Prostate gland (tissue), 2 donors: Measurements from ENCODE around the gene ALG14. TPM values are rescaled to one million over a fixed set of nuclear protein-coding genes. Genes with fewer than 3 reads are reported as not detected.
A peak's percentile ranks its signal among the peaks of the same experiment; 100 is the strongest.

ENCODE experiments used
- DNase-seq: peaks from one replicate; pipeline ENCODE4 v3.0.0-alpha.2; 2019; ENCODE audit warnings: low spot score
- H3K27ac ChIP-seq, 2 donors: fragments of 200-600 bp; sonication (generic); 2 replicates each; pipeline ENCODE4 v1.5.1; 2017 to 2019
- H3K27me3 ChIP-seq: fragments of 200-600 bp; sonication (generic); replicated peaks from 2 replicates; pipeline ENCODE4 v1.5.1; 2019; ENCODE audit not compliant: insufficient read depth
- H3K36me3 ChIP-seq, 2 donors: fragments of 200-600 bp; sonication (generic); 1 replicate in 1 of 2; 2 replicates in 1 of 2; pipeline versions ENCODE4 v1.5.1 to v1.8.1; 2017 to 2019
- H3K4me1 ChIP-seq: fragments of 200-600 bp; sonication (generic); replicated peaks from 2 replicates; pipeline ENCODE4 v1.5.1; 2019
- H3K4me3 ChIP-seq, 2 donors: fragments of 200-600 bp; sonication (generic); 2 replicates each; pipeline ENCODE4 v1.5.1; 2017 to 2019
- H3K9me3 ChIP-seq: fragments of 200-600 bp; sonication (generic); 2 replicates; pipeline ENCODE4 v1.5.1; 2017
- CTCF ChIP-seq, 4 experiments: fragments of 200-600 bp in 2 of 4; fragments of 450-650 bp in 2 of 4; sonication (generic) in 2 of 4; IDR thresholded peaks; 1 replicate in 3 of 4; 2 replicates in 1 of 4; pipeline ENCODE4 v1.5.1; 2016 to 2019; ENCODE audit warnings: antibody characterized with exemption in 4 of 4, mild to moderate bottlenecking in 2 of 4, moderate library complexity in 2 of 4
- POLR2A ChIP-seq: fragments of 450-650 bp; IDR thresholded peaks from one replicate; pipeline ENCODE4 v1.6.1; 2016; ENCODE audit warnings: antibody characterized with exemption, mild to moderate bottlenecking
- POLR2AphosphoS5 ChIP-seq: sonication (generic); formaldehyde crosslinking; IDR thresholded peaks from one replicate; pipeline ENCODE4 v1.6.1; 2017; ENCODE audit warnings: antibody characterized with exemption
- WGBS: methylation state at CpG from one replicate; pipeline ENCODE4 v1.1.5; 2018; 5-methylcytosine and 5-hydroxymethylcytosine counted together
- intact Hi-C: fragments of 100-400 bp; cut with DNase I; formaldehyde crosslinking; loops from one replicate; pipeline ENCODE4 v1.14.2; 2022
- total RNA-seq, 2 donors: library from RNA; depleted of rRNA; stranded (reverse); fragments of >200 nt; gene quantifications; one replicate each; pipeline ENCODE4 v1.1.0, GENCODE V29; 2016

Gene ALG14
- total RNA-seq, 2 donors from 2014 or later, result 2.0 to 2.3 TPM

- Histone ChIP-seq H3K9me3 (no peaks in the 10 kb centered on the region), H3K4me1 (no peaks in the 10 kb centered on the region), H3K36me3 (no peaks in the 10 kb centered on the region), H3K27ac (no peak overlapping the region), H3K27me3 (no peaks in the 10 kb centered on the region), H3K4me3 (no peak overlapping the region)
- TF ChIP-seq POLR2A (no peak), POLR2AphosphoS5 (no peak), CTCF (IDR thresholded peaks at IDR 0.05) (no peak)
- 95% methylated on average over 2 of the region's 2 CpGs for WGBS
- intact Hi-C loops, result no loop called here
- DNase-seq, result no peak
These were observed 94.3 kb downstream of the ALG14 start for GRCh38 chr1:94978401-94978800.

DNA sequence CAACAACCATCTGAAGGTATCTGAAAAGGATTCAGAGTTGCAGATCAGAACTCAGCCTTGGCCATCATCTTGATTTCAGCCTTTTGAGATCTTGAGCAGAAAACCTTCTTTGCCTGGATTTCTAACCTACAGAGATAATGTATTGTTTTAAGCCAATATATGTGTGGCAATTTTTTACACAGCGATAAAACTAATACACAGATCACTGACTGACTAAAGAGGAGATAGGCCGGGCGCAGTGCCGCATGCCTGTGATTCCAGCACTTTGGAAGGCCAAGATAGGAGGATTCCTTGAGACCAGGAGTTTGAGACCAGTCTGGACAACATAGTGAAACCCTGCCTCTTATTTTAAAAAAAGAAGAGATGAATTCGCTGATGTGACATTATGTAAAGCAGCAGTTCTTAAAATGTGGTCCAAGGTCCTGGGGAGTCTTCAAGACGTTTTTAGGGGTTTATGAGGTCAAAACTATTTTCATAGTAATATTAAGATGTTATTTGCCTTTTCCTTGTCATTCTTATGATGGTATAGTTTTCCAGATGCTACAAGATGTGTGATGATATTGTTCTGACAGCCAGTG lies 95.7 kb downstream of the ALG14 start:
- Histone ChIP-seq H3K36me3 (no peaks in the 10 kb centered on the region), H3K9me3 (no peaks in the 10 kb centered on the region), H3K4me1 (no peaks in the 10 kb centered on the region), H3K27ac (no peak overlapping the region), H3K27me3 (no peaks in the 10 kb centered on the region), H3K4me3 (no peak overlapping the region)
- intact Hi-C loops, result no loop called here
- no peak for DNase-seq
- TF ChIP-seq CTCF (IDR thresholded peaks at IDR 0.05) (no peak), POLR2AphosphoS5 (no peak), POLR2A (no peak)
- whole genome bisulfite sequencing, result 87% methylated on average over 6 of the region's 6 CpGs

GRCh38 chr1:94974824-94975223 lies 97.9 kb downstream of the ALG14 start:
- 96% methylated on average over 1 of the region's 1 CpG for WGBS
- Histone ChIP-seq H3K27me3 (no peaks in the 10 kb centered on the region), H3K9me3 (no peaks in the 10 kb centered on the region), H3K27ac (no peak overlapping the region), H3K4me1 (no peaks in the 10 kb centered on the region), H3K4me3 (no peak overlapping the region), H3K36me3 (no peaks in the 10 kb centered on the region)
- TF ChIP-seq POLR2AphosphoS5 (no peak), POLR2A (no peak), CTCF (IDR thresholded peaks at IDR 0.05) (no peak)
- intact Hi-C loops, result loop anchor here (5.0 kb wide), 1 partner anchor 48 kb away; the partner anchor contains the start of gene CNN3
- no peak for DNase-seq

- Histone ChIP-seq H3K4me1 (no peaks in the 10 kb centered on the region), H3K27me3 (no peaks in the 10 kb centered on the region), H3K36me3 (no peaks in the 10 kb centered on the region), H3K27ac (no peak overlapping the region), H3K9me3 (no peaks in the 10 kb centered on the region), H3K4me3 (no peak overlapping the region)
- 69% methylated on average over 1 of the region's 1 CpG for WGBS
- intact Hi-C loops, result loop anchor here (5.0 kb wide), 1 partner anchor 47 kb away; the partner anchor contains the start of gene CNN3
- TF ChIP-seq POLR2AphosphoS5 (no peak), CTCF (IDR thresholded peaks at IDR 0.05) (no peak), POLR2A (no peak)
- DNase-seq, result no peak
These were observed 98.5 kb downstream of the ALG14 start for GRCh38 chr1:94974241-94974640.

DNA sequence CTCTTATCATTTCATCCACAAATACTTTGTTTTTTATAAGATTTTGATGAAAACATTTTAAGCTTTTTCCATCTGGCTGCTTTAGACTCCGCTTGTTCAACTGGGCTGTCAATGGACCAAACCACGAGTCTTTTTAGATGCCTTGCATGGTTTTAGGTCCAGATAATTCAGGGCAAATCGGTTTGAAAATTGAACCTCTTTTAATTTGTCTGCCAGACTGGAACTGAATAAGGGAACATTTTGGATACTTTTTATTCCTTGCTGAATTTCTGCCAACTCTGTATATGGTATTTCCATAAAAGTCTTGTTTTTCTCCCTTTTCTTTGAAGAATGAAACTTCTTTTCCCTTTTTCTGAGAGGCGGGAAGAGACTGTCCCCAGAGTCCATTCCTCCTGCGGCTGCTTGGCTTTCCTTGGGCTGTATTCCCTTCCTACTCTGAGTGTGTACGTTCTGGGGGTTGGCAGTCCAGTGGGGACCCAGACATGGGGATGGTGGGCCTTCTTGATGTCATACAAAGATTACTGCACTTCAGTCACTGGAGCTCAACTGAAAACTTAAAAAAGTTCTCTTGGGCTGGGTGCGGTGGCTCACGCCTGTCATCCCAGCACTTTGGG lies 99.3 kb downstream of the ALG14 start:
- DNase-seq, result no peak
- intact Hi-C loops, result loop anchor here (5.0 kb wide), 1 partner anchor 46 kb away; the partner anchor contains the start of gene CNN3
- Histone ChIP-seq H3K27ac (peak overlapping the region; percentile 7 to 47), H3K36me3 (no peaks in the 10 kb centered on the region), H3K9me3 (no peaks in the 10 kb centered on the region), H3K27me3 (no peaks in the 10 kb centered on the region), H3K4me1 (no peaks in the 10 kb centered on the region), H3K4me3 (no peak overlapping the region)
- WGBS, result 73% methylated on average over 8 of the region's 8 CpGs
- TF ChIP-seq CTCF (IDR thresholded peaks at IDR 0.05) (no peak), POLR2AphosphoS5 (no peak), POLR2A (no peak)
